HL-60/S4 (cell line): Measurements from ENCODE around the gene ADCY9.
"Not testable (repeated sequence)": the region's sequence is repeated elsewhere in the genome, so short reads cannot be mapped to it uniquely, and the experiment has no call there.

Source experiments
- in situ Hi-C: fragments of 300-500 bp; cut with MboI; formaldehyde crosslinking; loops from 2 replicates; pipeline ENCODE4 v1.14.3; 2022; ENCODE audit warnings: low sequenced_read_pairs

The ADCY9 gene

GRCh38 chr16:4073150-4073549 lies 43.1 kb downstream of the ADCY9 start:
- in situ Hi-C loops = not testable (repeated sequence)

- in situ Hi-C loops = no loop called here
Measured at GRCh38 chr16:4071686-4072561, 44.3 kb downstream of the ADCY9 start.

- in situ Hi-C loops = no loop called here
Measured at GRCh38 chr16:4070936-4071335, 45.3 kb downstream of the ADCY9 start.

DNA sequence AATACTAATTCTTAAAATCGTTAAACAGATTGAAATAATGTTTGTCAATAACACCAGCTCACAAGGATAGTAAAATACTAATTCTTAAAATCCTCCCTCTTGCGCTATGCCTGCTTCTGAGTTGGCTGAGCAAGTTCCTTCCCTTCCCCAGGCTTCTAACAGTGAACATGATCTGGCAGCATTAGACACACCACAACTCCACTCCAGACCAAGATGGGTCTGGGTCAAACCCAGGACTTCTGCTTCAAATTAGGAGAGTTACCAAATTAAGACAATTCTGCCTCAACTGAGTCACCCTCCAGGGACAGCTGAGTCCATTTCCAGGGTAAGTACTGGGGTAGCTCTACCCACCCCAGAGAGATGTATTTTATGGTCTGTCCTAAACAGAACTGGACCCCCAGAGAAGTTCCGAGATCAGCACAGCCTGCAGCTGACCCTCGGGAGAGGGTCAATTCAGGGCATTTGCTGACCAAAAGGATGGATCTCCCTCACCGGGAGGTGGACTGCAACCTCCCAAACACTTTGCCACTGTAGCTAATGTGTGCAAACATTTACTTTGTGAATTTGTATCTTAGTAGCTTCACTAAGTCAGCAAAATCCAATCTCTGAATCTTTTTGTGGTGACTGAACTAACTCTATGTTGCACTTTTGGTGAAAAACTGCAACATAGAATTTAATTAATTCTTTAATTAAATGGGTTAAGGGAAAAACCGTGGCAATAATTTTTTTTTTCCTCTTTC lies 48.8 kb downstream of the ADCY9 start:
- in situ Hi-C loops = no loop called here

GRCh38 chr16:4064950-4065352 lies 51.3 kb downstream of the ADCY9 start:
- in situ Hi-C loops = no loop called here

- in situ Hi-C loops = no loop called here
Measured at GRCh38 chr16:4062212-4062802, 53.9 kb downstream of the ADCY9 start.

- in situ Hi-C loops = no loop called here
Measured at GRCh38 chr16:4060823-4061222, 55.4 kb downstream of the ADCY9 start.

DNA sequence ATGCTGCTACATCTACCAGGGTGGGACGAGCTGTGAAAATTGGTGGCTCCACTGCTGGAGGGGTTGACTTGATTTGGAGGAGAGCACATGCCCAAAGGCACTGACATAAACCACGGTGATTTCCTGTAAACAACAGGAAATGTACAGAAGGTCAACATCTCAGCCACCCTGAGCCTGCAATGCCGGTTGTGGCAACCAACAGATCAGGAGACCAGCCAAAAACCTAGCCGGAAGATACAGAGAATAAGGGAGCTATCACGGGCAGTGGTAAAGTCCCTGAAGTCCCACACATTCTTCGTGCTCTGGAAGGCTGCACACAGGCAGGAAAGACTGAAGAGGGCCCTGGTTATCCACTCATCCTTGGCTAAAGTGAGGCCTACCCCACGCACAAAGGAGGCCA lies 56.2 kb downstream of the ADCY9 start:
- in situ Hi-C loops = no loop called here

GRCh38 chr16:4058386-4058785 lies 57.9 kb downstream of the ADCY9 start:
- in situ Hi-C loops = no loop called here

- in situ Hi-C loops = no loop called here
Measured at GRCh38 chr16:4057439-4057877, 58.8 kb downstream of the ADCY9 start.

DNA sequence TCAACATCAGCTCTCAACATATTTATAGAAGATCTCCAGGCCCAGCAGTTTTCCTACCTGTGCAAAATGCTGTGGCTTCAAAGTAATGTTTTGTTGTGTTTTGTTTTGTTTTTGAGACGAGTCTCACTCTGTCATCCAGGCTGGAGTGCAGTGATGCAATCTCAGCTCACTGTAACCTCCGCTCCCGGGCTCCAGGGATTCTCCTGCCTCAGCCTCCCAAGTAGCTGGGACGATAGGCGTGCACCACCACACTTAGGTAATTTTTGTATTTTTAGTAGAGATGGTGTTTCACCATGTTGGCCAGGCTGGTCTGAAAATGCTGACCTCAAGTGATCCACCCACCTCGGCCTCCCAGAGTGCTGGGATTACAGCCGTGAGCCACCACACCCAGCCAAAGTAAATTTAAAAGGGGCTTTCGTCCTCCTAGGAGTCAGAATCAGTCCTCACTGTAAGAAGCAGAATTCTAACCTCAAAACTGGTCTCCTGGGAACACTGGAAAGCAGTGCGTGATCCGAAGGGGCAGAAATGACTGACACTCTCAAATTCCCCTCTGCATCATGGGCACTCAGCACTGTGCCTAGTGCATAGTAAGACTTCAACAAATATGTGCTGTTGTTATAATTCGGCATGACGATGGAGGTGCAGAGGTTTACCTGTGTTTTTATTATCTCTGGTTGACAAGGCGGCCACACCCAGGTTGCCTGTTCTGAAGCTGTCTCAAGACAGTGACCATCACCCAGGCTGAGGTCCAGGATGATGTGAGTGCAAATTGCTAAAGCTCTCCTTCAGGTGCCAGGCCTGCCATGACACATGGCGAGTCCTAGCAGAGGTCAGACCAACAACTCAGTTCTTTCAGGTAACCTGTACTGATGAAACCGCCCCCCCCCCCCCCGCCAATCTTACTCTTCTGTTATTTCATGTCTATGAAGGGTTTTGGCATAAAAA lies 59.8 kb downstream of the ADCY9 start:
- in situ Hi-C loops = no loop called here

- in situ Hi-C loops = no loop called here
Measured at GRCh38 chr16:4055748-4056147, 60.5 kb downstream of the ADCY9 start.

GRCh38 chr16:4053301-4053845 lies 62.9 kb downstream of the ADCY9 start:
- in situ Hi-C loops = no loop called here

DNA sequence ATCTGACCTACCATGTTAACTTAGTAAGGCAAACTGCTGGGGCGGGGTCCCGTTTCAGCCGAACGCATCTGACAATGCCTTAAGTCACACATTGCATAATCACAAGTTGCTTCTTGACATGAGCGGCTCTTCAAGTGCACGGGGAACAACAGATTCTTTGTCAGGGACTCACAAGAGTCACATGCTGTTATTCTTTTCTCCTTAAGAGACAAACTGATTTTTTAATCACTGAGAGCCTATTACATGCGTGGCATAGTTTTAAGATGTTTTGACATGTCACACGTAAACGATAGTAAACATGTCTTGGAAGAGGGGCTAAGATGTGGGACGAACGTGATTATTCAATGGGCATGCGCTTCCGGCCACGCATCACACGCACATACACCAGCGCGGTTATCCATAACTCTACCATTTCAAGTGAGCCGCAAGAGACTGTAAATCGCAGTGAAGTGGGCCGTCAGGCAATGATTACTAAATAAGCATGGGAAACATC lies 63.4 kb downstream of the ADCY9 start:
- in situ Hi-C loops = no loop called here

DNA sequence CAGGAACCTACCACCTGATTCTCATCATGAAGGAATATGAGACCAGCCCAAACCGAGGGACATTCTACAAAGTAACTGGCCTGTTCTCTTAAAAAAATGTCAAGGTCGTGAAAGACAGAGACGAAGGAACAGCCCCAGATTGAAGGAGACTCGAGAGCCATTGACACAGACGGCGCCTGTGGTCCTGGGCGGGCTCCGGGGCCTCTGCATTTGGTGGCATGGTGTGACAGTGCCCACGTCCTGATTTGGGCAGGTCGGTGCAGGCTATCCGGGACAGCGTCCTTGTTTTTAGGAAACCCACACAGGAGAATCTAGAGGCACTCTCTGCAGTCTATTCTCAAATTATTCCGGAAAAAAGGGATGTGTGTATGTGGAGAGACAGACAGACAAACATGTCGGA lies 64.1 kb downstream of the ADCY9 start:
- in situ Hi-C loops = no loop called here

DNA sequence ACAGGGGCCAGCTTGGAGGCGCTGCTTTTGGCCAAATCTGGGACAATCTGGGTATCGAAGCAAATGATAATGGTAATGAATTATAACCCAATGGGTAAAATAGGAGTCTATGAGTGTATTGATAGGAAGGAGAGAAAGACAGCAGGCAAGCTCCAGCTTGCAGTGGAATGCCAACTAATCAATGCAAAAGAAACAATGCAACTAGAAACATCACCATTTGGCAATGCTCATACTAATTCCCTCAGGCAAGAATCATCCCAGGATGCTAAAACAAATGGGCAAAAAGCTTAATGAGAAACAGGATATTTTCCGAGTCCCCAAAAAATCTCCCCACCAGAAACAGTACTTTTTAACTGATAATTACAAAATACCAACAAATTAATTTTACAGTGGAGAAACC lies 64.7 kb downstream of the ADCY9 start:
- in situ Hi-C loops = no loop called here

- in situ Hi-C loops = no loop called here
Measured at GRCh38 chr16:4049031-4049430, 67.2 kb downstream of the ADCY9 start.

DNA sequence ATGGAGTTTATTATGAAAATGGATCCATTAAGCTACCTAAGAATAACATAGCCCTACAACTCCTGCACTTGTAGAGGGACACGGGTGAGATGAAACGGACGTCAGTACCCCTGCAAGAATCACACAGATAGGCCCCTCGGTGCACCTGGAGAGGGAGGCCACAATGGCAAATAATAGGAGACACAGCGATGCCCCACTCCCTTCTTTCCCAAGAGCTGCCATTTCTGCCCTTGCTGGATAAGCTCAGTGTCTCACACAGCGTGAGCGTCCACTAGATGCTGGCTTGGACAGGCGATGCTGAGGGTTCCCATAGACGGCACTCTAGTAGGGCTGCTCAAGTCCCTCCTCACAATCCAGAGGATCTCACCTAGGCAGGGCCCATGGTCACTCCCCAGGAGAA lies 67.8 kb downstream of the ADCY9 start:
- in situ Hi-C loops = no loop called here

DNA sequence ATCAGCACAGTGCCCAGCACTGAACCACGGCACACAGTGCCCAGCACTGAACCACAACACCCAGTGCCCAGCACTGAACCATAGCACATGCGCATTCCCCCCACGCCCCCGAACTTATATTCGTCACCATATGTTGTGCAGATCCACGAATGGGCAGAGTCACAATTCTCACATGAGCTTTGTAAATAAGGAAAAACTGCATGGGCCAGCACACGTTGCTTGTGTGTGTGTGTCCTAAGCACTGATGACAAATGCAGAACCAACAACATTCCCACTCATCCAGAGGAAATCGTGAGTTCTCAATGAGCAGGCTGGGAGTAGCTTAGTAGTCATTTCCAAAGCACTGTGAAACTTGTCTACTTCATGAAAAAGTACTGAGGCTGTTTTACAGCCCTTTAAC lies 70.0 kb downstream of the ADCY9 start:
- in situ Hi-C loops = no loop called here

DNA sequence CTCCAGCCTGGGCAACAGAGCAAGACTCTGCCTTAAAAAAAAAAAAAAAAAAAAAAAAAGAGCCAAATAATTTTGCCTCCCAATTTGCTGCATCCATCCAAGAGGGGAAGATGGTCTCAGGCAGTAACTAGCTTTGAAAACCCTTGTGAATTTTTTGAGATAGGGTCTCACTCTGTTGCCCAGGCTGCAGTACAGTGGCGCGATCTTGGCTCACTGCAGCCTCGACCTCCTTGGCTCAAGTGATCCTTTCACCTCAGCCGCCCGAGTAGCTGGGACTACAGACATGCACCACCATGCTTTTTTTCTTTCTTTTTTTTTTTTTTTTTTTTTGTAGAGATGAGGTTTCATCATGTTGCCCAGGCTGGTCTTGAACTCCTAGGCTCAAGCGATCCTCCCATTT lies 70.7 kb downstream of the ADCY9 start:
- in situ Hi-C loops = not testable (repeated sequence)
